Skeletal muscle satellite cell (primary cell): ENCODE data around the gene CRTAC1.

Source experiments
- H3K27me3 ChIP-seq: 2 replicates; pipeline ENCODE4 v1.7.0; 2013; ENCODE audit warnings: low read length; ENCODE audit not compliant: control insufficient read depth, insufficient read depth
- H3K36me3 ChIP-seq: 2 replicates; pipeline ENCODE4 v1.7.0; 2013; ENCODE audit warnings: mild to moderate bottlenecking, control low read depth, low read length; ENCODE audit not compliant: insufficient read depth
- H3K4me1 ChIP-seq: 2 replicates; pipeline ENCODE4 v1.7.0; 2013; ENCODE audit warnings: low read length; ENCODE audit not compliant: control insufficient read depth, insufficient read depth
- H3K4me2 ChIP-seq: 2 replicates; pipeline ENCODE4 v1.7.0; 2013; ENCODE audit warnings: mild to moderate bottlenecking, low read length
- H3K4me3 ChIP-seq: 2 replicates; pipeline ENCODE4 v1.7.0; 2013; ENCODE audit warnings: low read length
- H3K9ac ChIP-seq: 2 replicates; pipeline ENCODE4 v1.7.0; 2013; ENCODE audit warnings: mild to moderate bottlenecking, low read depth, low read length, moderate library complexity
- H3K9me3 ChIP-seq: replicated peaks from 2 replicates; pipeline ENCODE4 v1.7.0; 2013; ENCODE audit warnings: mild to moderate bottlenecking, control low read depth, low read length

Gene CRTAC1

DNA sequence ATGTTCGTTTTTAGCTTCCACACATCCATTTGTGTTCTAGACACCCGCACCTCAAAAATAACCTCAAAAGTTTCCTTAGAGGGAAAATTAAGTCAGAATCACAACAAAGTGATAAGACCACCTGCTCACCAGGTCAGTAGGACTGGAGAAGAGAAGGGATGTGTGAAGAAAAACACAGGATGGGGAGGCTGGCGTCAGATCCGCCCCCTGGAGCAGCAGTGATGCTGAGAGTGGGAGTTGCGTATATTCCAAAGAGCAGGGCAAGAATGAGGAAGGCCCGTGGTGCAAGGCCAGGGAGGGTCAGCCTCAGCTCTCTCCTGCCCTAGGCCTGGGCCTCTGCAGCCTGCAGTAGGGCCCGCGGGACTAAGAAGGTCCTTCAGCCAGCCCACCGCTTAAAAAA is 28.7 kb downstream of the CRTAC1 start:
- no peaks in the 10 kb centered on the region for H3K4me1 ChIP-seq
- peaks cover 5% of the 10 kb centered on the region for H3K27me3 ChIP-seq
- H3K36me3 ChIP-seq: no peaks in the 10 kb centered on the region
- no peak overlapping the region for H3K9ac ChIP-seq
- no peak overlapping the region for H3K4me2 ChIP-seq
- H3K9me3 ChIP-seq: no peaks in the 10 kb centered on the region
- H3K4me3 ChIP-seq: no peak overlapping the region

DNA sequence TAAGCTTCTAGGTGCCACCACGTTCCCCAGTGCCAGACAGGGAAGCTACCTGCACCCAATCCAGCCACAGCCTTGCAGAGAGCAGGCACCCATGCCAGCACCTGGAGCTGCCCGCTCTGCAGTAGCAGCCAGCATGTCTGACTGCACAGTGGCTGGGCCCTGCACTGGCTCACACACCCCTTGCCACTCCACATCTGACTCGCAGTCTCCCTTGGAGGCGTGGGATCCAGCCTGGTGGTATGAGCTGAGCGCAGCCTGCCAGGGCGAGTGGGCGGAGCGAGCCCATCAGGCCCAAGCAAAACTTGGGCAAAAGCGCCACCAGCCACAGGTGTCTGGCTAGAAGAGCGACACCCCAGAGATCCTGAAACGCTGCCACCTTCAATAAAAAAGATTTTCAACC is 30.1 kb downstream of the CRTAC1 start:
- no peak overlapping the region for H3K4me2 ChIP-seq
- no peaks in the 10 kb centered on the region for H3K36me3 ChIP-seq
- no peak overlapping the region for H3K4me3 ChIP-seq
- H3K9me3 ChIP-seq: no peaks in the 10 kb centered on the region
- H3K27me3 ChIP-seq: no peaks in the 10 kb centered on the region
- no peak overlapping the region for H3K9ac ChIP-seq
- no peaks in the 10 kb centered on the region for H3K4me1 ChIP-seq

DNA sequence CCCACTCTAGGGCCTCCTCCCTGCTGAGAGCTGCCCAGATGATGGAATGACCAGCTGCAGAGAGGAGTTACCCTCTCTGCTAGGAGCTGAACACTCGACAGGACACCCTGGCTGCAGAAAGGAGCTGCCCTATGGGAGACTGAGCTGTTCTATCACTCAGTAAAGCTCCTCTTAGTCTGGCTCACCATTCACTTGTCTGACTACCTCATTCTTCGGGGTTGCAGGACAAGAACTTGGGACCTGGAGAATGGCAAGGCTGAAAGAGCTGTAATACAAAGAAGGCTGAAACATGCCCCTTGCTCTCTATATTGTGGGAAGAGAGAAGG is 30.5 kb downstream of the CRTAC1 start:
- H3K4me2 ChIP-seq: no peak overlapping the region
- H3K9me3 ChIP-seq: no peaks in the 10 kb centered on the region
- no peaks in the 10 kb centered on the region for H3K36me3 ChIP-seq
- no peaks in the 10 kb centered on the region for H3K4me1 ChIP-seq
- H3K4me3 ChIP-seq: no peak overlapping the region
- no peak overlapping the region for H3K9ac ChIP-seq
- H3K27me3 ChIP-seq: no peaks in the 10 kb centered on the region

DNA sequence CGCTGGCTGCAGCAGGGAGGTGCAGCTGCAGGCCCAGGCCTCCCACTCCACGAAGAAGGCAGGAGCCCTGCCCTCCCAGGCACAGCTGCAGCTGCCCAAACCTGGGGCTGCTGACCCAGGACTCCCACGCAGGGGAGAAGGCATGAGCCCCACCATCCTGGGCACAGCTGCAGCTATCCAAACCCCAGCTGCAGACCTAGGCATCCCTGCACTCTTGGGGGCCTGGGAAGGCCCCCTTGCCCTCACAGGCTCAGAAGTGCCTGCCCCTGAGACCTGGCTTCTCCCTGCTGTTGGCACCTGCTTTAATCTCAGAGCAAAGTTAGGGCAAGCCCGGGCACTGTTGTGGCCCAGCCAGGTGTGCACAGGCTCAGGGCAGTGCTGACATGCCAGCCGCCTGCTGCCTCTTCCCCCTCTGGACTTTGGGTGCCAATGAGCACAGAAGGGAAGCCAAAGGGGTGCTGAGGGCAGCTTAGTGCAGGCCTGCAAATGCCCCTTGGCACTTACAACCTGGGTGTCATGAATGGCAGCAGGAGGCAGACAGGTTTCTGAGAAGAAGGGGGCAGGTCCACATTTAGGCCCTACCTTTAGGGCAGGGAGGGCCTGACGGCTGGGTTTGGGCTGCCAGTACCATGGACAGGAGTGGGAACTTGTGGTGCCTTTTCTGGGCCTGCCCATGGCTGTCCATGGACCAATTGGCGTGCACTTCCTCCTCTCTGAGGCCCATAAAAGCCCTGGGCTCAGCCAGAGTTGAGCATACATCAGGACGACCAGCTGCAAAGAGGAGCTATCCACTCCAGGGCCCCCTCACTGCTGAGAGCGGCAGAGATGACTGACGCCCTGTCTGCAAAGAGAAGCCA is 31.1 kb downstream of the CRTAC1 start:
- H3K36me3 ChIP-seq: no peaks in the 10 kb centered on the region
- no peak overlapping the region for H3K4me2 ChIP-seq
- no peak overlapping the region for H3K4me3 ChIP-seq
- H3K9ac ChIP-seq: no peak overlapping the region
- no peaks in the 10 kb centered on the region for H3K9me3 ChIP-seq
- H3K27me3 ChIP-seq: no peaks in the 10 kb centered on the region
- no peaks in the 10 kb centered on the region for H3K4me1 ChIP-seq

DNA sequence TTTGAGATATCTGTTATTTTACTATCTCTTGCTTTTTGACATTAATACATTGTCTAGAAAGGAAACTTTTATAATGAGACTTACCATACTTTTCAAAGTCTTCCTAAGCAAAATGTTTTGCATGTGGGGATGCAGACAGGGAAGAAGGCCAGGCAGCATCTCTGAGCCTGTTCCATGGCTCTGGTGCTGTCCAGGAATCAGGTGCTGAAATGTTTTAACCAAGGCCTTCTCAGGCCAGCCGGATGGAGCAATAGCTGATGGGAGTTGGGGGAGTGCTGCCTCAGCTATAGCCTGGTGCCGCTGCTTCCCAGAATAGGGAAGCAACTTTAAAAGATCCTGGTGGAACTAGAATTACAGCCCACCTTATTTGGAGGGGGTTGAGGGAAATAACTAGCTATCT is 38.5 kb downstream of the CRTAC1 start:
- Histone ChIP-seq H3K4me3 (no peak overlapping the region), H3K27me3 (peaks cover 4% of the 10 kb centered on the region), H3K9ac (no peak overlapping the region), H3K4me2 (no peak overlapping the region), H3K36me3 (no peaks in the 10 kb centered on the region), H3K4me1 (no peaks in the 10 kb centered on the region), H3K9me3 (no peaks in the 10 kb centered on the region)

DNA sequence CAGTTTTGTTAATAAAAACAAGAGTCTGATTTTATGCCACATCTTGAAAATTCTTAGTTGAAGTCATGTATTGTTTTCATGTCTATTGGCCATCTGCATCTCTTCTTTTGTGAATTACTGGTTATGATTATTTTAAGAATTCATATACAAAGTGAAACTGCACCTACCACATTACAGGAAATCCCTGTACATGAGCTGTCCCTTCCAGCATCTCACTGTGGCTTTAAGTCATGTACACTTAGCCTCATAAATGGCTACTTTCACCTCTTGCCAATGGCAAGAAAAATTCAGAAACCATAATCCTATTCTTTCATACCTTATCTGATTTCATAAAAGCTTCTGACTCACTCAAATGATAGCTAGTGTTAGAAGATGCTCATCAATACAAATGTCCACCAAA is 48.6 kb downstream of the CRTAC1 start:
- peaks cover 26% of the 10 kb centered on the region for H3K27me3 ChIP-seq
- H3K9ac ChIP-seq: no peak overlapping the region
- H3K4me1 ChIP-seq: no peaks in the 10 kb centered on the region
- H3K4me2 ChIP-seq: no peak overlapping the region
- H3K9me3 ChIP-seq: no peaks in the 10 kb centered on the region
- no peak overlapping the region for H3K4me3 ChIP-seq
- no peaks in the 10 kb centered on the region for H3K36me3 ChIP-seq

DNA sequence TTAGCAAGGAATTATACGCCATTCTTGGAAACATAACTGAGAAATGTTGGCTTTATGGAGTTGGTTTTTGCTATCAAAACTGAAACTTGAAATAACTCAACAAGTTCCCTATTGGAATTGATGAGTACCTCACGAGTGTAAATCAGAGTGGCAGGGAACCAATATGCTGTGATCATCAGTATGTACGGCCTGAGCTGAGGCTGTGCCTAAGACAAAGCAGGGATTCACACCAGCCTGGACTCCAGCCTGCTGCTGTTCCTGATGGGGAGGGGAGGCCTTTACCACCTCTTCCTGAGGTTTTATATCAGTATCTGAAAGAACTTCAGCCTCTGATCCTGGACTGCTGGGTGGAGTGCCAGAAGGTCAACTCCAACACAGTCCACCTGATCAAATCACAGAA is 52.7 kb downstream of the CRTAC1 start:
- Histone ChIP-seq H3K36me3 (no peaks in the 10 kb centered on the region), H3K4me3 (no peak overlapping the region), H3K4me2 (no peak overlapping the region), H3K9ac (no peak overlapping the region), H3K4me1 (no peaks in the 10 kb centered on the region), H3K27me3 (peaks cover 67% of the 10 kb centered on the region), H3K9me3 (no peaks in the 10 kb centered on the region)

DNA sequence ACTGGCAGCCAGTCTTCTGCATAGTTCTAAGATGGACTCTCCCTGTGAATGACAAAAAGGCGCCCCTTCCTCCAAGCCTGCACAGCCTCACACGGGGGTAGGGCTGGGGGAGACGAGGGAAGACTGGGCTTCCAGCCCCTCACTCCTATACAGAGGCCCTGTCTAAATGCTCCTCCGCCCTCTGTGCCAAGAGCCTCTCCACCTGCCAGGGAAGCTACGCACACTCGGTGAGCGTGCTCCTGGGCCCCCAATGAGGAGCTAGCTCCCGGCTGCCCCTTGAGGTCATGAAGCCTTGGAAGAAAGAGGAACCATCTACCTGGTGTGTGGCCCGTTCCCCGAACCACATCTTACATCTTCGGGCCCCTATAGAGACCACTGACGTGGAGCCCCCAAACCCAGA is 54.8 kb downstream of the CRTAC1 start:
- Histone ChIP-seq H3K9ac (no peak overlapping the region), H3K36me3 (no peaks in the 10 kb centered on the region), H3K4me2 (no peak overlapping the region), H3K27me3 (peaks cover 72% of the 10 kb centered on the region), H3K4me3 (no peak overlapping the region), H3K4me1 (no peaks in the 10 kb centered on the region), H3K9me3 (no peaks in the 10 kb centered on the region)

DNA sequence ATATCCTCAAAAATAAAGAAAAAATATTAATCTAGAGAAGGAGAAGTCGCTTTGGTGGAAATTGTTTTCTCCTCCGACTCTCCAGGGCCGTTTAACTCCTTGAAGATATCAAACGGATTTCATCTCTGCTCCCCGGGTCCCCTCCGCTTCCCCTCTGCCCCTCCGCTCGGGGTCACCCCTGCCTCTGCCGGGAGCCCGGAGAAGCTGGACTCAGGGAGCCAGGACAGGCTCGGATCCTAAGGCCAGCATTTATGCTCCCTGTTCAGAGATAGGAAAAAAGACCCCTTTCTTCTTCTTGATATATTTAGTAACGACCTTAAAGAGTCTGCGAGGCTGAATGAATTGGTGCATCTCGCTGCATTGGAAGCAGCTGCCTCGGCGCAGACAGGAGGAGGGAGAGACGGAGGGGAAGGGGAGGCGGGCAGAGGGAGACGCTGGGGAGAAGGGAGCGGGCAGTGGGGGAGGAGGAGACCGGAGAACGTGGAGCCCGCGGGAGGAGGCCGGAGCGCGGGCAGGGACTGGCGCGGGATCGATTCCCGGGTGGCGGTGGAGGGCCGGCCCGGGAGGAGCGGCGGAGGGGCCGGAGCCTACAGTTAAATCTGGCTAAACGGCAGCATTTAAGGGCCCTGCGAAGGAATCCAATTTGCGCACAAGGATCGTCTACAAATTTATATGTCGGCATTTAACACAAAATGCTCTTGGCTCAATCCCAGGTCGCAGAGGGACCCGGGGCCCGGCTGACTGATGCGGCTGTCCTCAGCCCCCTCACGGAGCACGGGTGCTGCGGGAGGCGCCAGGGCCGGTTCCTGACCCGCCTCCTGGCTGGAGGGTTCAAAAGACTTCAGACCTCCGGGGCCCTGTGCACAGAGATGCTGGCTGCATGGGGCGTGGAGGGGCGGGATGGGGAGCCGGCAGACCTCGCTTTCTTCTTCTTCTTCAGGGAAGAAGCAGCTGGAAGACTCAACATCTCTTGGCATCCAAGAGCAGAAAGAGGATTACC is 55.6 kb downstream of the CRTAC1 start:
- Histone ChIP-seq H3K9ac (no peak overlapping the region), H3K27me3 (peaks cover 76% of the 10 kb centered on the region), H3K36me3 (no peaks in the 10 kb centered on the region)

DNA sequence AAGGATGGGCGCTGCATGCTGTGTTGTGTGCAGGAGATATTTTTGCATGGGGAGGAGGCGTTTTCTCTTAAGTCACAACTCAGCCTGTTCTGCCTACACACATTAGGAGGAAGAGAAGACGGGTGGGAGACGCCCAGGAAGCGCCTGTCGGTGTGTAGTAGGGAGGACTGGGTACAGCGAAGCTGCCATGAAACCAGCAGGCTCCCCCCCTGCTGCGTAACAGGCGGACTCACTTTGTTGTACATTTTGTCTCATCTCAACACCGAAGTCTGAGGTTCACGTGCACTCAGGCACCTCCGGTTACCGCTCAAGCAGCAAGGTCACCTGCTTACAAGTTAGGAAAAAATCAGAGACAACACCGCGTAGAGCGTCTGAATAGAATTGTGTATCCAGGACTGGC is 56.3 kb downstream of the CRTAC1 start:
- peaks cover 80% of the 10 kb centered on the region for H3K27me3 ChIP-seq
- H3K9me3 ChIP-seq: no peaks in the 10 kb centered on the region
- no peak overlapping the region for H3K9ac ChIP-seq
- H3K36me3 ChIP-seq: no peaks in the 10 kb centered on the region
- H3K4me3 ChIP-seq: no peak overlapping the region
- H3K4me1 ChIP-seq: no peaks in the 10 kb centered on the region
- H3K4me2 ChIP-seq: no peak overlapping the region

More for the DNA sequence above, 55.6 kb downstream of the CRTAC1 start:
- Histone ChIP-seq H3K9me3 (no peaks in the 10 kb centered on the region), H3K4me3 (no peak overlapping the region), H3K4me1 (no peaks in the 10 kb centered on the region), H3K4me2 (no peak overlapping the region)

DNA sequence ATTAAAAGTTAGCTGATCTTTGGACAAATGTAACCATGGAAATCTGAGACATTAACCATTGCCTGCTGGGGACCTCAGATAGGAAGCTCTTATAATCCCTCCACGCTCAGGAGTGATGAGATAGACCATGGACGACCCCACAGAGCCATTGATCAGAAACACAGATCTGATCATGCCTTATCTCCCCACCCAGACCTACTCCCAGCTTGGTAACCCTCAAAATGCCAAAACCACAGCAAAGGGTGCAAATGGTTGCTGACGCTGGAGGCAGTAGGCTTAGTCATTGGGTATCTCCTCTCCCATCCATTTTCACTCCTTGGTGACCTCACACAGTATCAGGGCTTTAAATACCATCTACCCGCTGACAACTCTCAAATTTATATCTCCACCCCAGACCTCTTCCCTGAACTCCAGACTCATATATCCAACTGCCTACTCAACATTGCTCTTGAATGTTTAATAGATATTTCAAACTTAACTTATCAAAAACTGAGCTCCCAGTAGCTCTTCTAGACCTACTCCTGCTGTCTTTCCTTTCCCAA is 60.8 kb downstream of the CRTAC1 start:
- no peaks in the 10 kb centered on the region for H3K9me3 ChIP-seq
- H3K27me3 ChIP-seq: peaks cover 45% of the 10 kb centered on the region

More for the DNA sequence above, 60.8 kb downstream of the CRTAC1 start:
- Histone ChIP-seq H3K4me1 (no peaks in the 10 kb centered on the region), H3K4me3 (no peak overlapping the region), H3K9ac (no peak overlapping the region), H3K36me3 (no peaks in the 10 kb centered on the region), H3K4me2 (no peak overlapping the region)
